HEK293 (cell line): Measurements from ENCODE around the gene EXOC2.

Experiments
- CTCF ChIP-seq: fragments of 450-650 bp; formaldehyde crosslinking; IDR thresholded peaks from 2 replicates; pipeline ENCODE4 v1.5.1; 2016; ENCODE audit warnings: missing biosample characterization, missing genetic modification characterization
- EGR2 ChIP-seq: fragments of 450-650 bp; formaldehyde crosslinking; IDR thresholded peaks from 2 replicates; pipeline ENCODE4 v1.5.1; 2016; ENCODE audit warnings: low read depth, missing biosample characterization, missing genetic modification characterization
- PRDM10 ChIP-seq: fragments of 450-650 bp; formaldehyde crosslinking; IDR thresholded peaks from 2 replicates; pipeline ENCODE4 v1.5.1; 2016; ENCODE audit warnings: missing biosample characterization, missing genetic modification characterization
- SALL2 ChIP-seq: fragments of 450-650 bp; formaldehyde crosslinking; IDR thresholded peaks from 2 replicates; pipeline ENCODE4 v1.5.0; 2017; ENCODE audit warnings: missing biosample characterization, mild to moderate bottlenecking, missing genetic modification characterization, borderline replicate concordance
- SP2 ChIP-seq: fragments of 450-650 bp; formaldehyde crosslinking; IDR thresholded peaks from 2 replicates; pipeline ENCODE4 v1.5.1; 2016; ENCODE audit warnings: missing biosample characterization, missing genetic modification characterization
- YY1 ChIP-seq: fragments of 450-650 bp; formaldehyde crosslinking; IDR thresholded peaks from 2 replicates; pipeline ENCODE4 v1.5.1; 2018; ENCODE audit warnings: missing biosample characterization, missing genetic modification characterization
- ZBTB10 ChIP-seq: fragments of 450-650 bp; formaldehyde crosslinking; IDR thresholded peaks from 2 replicates; pipeline ENCODE4 v1.5.1; 2016; ENCODE audit warnings: missing biosample characterization, missing genetic modification characterization
- ZNF311 ChIP-seq: fragments of 450-650 bp; formaldehyde crosslinking; IDR thresholded peaks from 2 replicates; pipeline ENCODE4 v1.5.1; 2017; ENCODE audit warnings: missing biosample characterization, missing genetic modification characterization, borderline replicate concordance
- ZNF335 ChIP-seq: fragments of 450-650 bp; formaldehyde crosslinking; conservative IDR thresholded peaks from 2 replicates; pipeline ENCODE4 v1.5.1; 2016; ENCODE audit warnings: missing biosample characterization, missing genetic modification characterization
- ZNF423 ChIP-seq: fragments of 450-650 bp; formaldehyde crosslinking; IDR thresholded peaks from 2 replicates; pipeline ENCODE4 v1.5.1; 2016; ENCODE audit warnings: missing biosample characterization, missing genetic modification characterization
- ZNF501 ChIP-seq: fragments of 450-650 bp; formaldehyde crosslinking; IDR thresholded peaks from 2 replicates; pipeline ENCODE4 v1.5.1; 2016; ENCODE audit warnings: missing biosample characterization, missing genetic modification characterization
- ZNF701 ChIP-seq: fragments of 450-650 bp; formaldehyde crosslinking; IDR thresholded peaks from 2 replicates; pipeline ENCODE4 v1.5.1; 2016; ENCODE audit warnings: missing biosample characterization, missing genetic modification characterization
- TF ChIP-seq, protein P1 (sequence below): sonication (generic); formaldehyde crosslinking; IDR thresholded peaks from 2 replicates; pipeline ENCODE4 v1.8.1; 2022; ENCODE audit warnings: mild to moderate bottlenecking, moderate library complexity, missing genetic modification reagents

DNA sequence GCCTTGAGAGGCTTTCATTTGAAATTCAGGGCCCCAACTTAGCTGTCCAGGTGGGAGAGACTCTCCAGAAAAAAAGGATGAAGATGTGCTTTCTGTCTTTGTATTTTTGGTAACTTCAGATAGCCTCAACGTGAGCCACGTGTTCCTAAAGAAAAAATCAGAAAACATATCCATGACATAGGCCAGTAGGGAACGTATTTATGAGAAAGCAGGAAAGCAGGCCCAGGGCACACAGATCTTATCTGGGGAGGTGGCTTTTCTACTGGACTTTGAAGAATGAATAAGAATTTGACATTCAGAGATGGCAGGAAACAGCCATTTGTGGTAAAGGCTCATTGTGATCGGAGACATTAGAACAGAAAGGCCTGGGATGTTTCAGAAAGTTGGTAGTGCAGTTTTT, 21.2 kb upstream of the EXOC2 start:
- TF ChIP-seq SALL2 (tag by site-specific recombination) (no peak), CTCF (no peak), ZNF501 (no peak), PRDM10 (tag by site-specific recombination) (no peak), YY1 (tag by site-specific recombination) (no peak), ZNF701 (tag by site-specific recombination) (no peak), ZBTB10 (tag by site-specific recombination) (no peak), ZNF311 (no peak), EGR2 (tag by site-specific recombination) (no peak), ZNF423 (tag by site-specific recombination) (no peak), SP2 (no peak), ZNF335 (no peak)
- TF ChIP-seq, protein P1, sequence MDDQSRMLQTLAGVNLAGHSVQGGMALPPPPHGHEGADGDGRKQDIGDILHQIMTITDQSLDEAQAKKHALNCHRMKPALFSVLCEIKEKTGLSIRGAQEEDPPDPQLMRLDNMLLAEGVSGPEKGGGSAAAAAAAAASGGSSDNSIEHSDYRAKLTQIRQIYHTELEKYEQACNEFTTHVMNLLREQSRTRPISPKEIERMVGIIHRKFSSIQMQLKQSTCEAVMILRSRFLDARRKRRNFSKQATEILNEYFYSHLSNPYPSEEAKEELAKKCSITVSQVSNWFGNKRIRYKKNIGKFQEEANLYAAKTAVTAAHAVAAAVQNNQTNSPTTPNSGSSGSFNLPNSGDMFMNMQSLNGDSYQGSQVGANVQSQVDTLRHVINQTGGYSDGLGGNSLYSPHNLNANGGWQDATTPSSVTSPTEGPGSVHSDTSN (CRISPR knock-in tag) = no peak
